Effector memory CD8-positive, alpha-beta T cell (primary cell): ENCODE results near the gene TRIM47.
"Not testable (repeated sequence)": the region's sequence is repeated elsewhere in the genome, so short reads cannot be mapped to it uniquely, and the experiment has no call there.

Source experiments
- ATAC-seq: fragments of 150-1000 bp; cut with Tn5 transposase; replicated peaks from 2 replicates; pipeline ENCODE4 v1.10.0; 2021; ENCODE audit warnings: mild to moderate bottlenecking, moderate library complexity
- DNase-seq, 3 experiments: peaks; one replicate each; pipeline ENCODE4 v3.0.0; 2021
- H3K27ac Mint-ChIP-seq, 2 donors: one replicate each; pipeline ENCODE4 v1.8.0; 2022; ENCODE audit warnings: mild to moderate bottlenecking in 2 of 2, mixed read lengths in 2 of 2, moderate library complexity in 2 of 2
- H3K27me3 Mint-ChIP-seq, 2 donors: one replicate each; pipeline ENCODE4 v1.8.0; 2022; ENCODE audit warnings: mixed read lengths in 2 of 2
- H3K36me3 Mint-ChIP-seq: one replicate; pipeline ENCODE4 v1.8.0; 2022; ENCODE audit warnings: mild to moderate bottlenecking, moderate library complexity, mixed read lengths; ENCODE audit not compliant: insufficient read depth
- H3K4me1 Mint-ChIP-seq, 2 donors: one replicate each; pipeline ENCODE4 v1.8.0; 2022; ENCODE audit warnings: low read depth in 2 of 2, mixed read lengths in 2 of 2
- H3K4me3 Mint-ChIP-seq, 2 donors: one replicate each; pipeline ENCODE4 v1.8.0; 2022; ENCODE audit warnings: mild to moderate bottlenecking in 2 of 2, mixed read lengths in 2 of 2, moderate library complexity in 2 of 2
- H3K9me3 Mint-ChIP-seq, 2 donors: one replicate each; pipeline ENCODE4 v1.8.0; 2022; ENCODE audit warnings: mixed read lengths in 2 of 2

The TRIM47 gene

DNA sequence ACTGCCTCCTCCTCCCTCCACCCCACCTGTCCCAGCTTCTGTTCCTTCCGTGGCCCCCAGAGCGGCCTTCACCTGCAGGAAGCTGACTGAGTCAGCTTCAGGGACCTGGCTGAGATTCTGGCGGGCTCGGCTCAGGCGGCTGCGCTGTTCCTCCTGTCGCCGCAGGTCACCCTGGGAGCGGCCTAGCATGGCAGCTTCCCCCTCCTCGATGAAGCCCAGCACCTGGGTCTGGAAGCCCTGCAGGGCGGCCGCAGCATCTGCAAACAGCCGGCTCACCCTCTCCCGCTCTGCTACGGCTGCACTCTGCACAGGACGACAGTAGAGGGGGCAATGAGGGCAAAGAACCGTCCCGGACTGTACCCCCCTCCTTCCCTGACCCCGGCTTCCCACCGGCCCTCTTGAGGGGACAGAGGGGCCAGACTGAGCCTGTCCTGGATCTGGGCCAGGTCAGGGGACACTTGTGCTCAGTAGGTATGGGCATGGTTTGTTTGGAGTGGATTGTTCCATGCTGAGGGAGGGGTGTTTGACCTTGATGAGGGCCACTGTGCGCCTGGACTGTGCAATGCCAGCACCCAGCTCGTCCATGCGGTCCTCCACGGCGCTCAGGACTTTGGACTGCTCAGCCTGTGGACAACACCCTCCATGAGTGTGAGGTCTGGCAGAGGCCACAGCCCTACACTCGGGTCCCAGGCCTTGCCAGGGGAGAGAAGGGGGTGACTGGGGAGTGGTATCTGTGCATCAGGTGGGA lies 2.0 kb downstream of the TRIM47 start:
- Mint-ChIP-seq H3K27me3 (no peaks in the 10 kb centered on the region), H3K36me3 (peaks cover 2% of the 10 kb centered on the region), H3K27ac (peak overlapping the region; percentile 75 to 93), H3K4me3 (peak overlapping the region; percentile 87 to 92), H3K9me3 (no peaks in the 10 kb centered on the region), H3K4me1 (peaks cover 21 to 33% of the 10 kb centered on the region in 2 donors)
- peak; percentile 60 to 65 (median 65) for DNase-seq
- peak; percentile 71 for ATAC-seq

- DNase-seq (no peak), ATAC-seq (no peak)
- Mint-ChIP-seq H3K4me1 (peaks cover 21 to 33% of the 10 kb centered on the region in 2 donors), H3K9me3 (no peaks in the 10 kb centered on the region), H3K4me3 (peak overlapping the region; percentile 87 to 92), H3K27me3 (no peaks in the 10 kb centered on the region), H3K36me3 (peaks cover 2% of the 10 kb centered on the region), H3K27ac (peak overlapping the region; percentile 75 to 93)
These were observed 2.5 kb downstream of the TRIM47 start for GRCh38 chr17:75875940-75876189.

- peak overlapping the region; percentile 75 to 93 for H3K27ac Mint-ChIP-seq
- peak overlapping the region; percentile 87 to 92 for H3K4me3 Mint-ChIP-seq
- H3K27me3 Mint-ChIP-seq: no peaks in the 10 kb centered on the region
- ATAC-seq: no peak
- no peaks in the 10 kb centered on the region for H3K9me3 Mint-ChIP-seq
- H3K36me3 Mint-ChIP-seq: peaks cover 2% of the 10 kb centered on the region
- DNase-seq: no peak
- peaks cover 21 to 33% of the 10 kb centered on the region in 2 donors for H3K4me1 Mint-ChIP-seq
These were observed 3.0 kb downstream of the TRIM47 start for GRCh38 chr17:75875182-75875939.

DNA sequence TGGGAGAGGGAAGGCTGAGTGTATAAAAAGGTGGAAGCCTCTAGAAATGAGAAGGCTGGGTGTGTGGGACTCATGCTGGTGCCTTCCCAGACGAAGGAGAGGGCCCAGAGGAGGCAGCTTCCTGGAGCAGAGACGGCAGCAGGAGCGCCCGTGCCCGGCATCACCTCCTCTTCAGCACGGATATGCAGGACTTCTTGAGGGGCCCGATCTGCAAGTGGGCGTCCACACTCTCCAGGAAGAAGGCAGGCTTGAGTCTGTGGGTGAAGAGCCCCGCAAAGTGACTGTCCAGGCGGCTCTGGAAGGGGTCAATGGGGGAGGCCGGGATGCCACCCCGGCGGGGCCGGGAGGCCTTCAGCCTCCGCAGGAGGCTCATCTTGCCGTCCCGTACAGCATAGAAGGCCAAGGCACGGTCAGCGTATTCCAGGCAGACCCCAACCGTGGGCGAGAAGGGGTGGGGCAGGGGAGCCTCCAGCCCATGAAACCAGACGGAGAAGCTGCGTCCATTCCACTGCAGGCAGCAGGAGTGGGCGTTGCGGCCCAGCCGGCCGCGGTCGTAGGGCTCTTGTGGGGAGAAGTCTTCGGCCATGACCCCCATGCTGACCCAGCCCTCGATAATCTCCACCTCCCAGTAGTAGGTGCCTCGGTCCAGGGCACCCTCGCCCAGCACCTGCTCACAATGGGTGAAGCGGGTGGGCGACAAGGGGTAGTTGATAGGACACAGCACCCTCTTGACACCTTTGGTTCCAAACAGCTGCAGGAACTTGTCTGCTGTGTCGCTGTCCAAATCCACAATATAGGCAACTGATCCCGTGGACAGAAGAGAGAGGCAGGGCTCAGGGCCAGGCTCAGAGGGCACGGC lies 3.8 kb downstream of the TRIM47 start:
- H3K4me3 Mint-ChIP-seq: peak overlapping the region; percentile 12 to 37
- peak overlapping the region in 1 of 2 donors; percentile 93 for H3K27ac Mint-ChIP-seq
- ATAC-seq (no peak), DNase-seq (no peak)
- no peaks in the 10 kb centered on the region for H3K27me3 Mint-ChIP-seq
- H3K4me1 Mint-ChIP-seq: peaks cover 21 to 33% of the 10 kb centered on the region in 2 donors
- no peaks in the 10 kb centered on the region for H3K9me3 Mint-ChIP-seq
- peaks cover 2% of the 10 kb centered on the region for H3K36me3 Mint-ChIP-seq

DNA sequence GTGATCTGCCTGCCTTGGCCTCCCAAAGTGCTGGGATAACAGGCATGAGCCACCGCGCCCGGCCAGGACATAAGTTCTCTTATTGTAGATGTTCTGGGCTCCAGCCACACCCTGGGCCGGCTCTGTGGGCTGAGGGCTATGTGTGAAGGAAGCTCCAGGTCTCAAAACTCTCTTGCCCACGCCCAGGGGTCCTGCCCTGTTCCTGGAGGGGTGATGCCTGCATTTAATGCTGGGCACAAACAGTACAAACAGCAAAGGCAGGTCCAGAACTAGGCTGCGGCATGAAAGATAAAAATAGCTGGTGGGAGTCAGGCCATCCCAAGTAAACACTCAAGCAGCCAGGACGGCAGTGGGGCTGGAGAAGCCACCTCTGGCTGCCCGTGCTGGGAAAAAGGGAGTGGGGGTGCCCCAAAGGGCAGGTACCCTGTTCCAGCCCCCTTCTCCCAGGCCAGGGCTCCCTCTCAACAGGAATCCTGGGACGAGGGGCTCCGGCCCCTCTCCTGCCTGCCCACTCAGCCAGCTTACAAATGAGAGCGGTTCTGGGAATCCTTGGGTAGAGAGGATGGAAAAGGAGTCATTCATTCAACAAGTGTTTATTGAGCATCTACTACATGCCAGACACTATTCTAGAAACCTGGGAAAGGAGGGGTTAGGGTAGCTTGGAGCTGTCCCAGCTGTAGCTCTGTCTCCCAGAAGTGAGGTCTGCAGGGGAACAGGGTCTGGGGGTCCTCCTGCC lies 4.6 kb downstream of the TRIM47 start:
- ATAC-seq (no peak), DNase-seq (no peak)
- no peak overlapping the region for H3K27ac Mint-ChIP-seq
- no peaks in the 10 kb centered on the region for H3K27me3 Mint-ChIP-seq
- peaks cover 21 to 33% of the 10 kb centered on the region in 2 donors for H3K4me1 Mint-ChIP-seq
- no peaks in the 10 kb centered on the region for H3K9me3 Mint-ChIP-seq
- peaks cover 2% of the 10 kb centered on the region for H3K36me3 Mint-ChIP-seq
- peak overlapping the region; percentile 12 to 37 for H3K4me3 Mint-ChIP-seq

GRCh38 chr17:75872434-75873351 lies 5.7 kb downstream of the TRIM47 start:
- Mint-ChIP-seq H3K36me3 (peaks cover 2% of the 10 kb centered on the region), H3K4me3 (peak overlapping the region; percentile 20 to 52), H3K27me3 (no peaks in the 10 kb centered on the region), H3K27ac (peak overlapping the region; percentile 68 to 86), H3K9me3 (no peaks in the 10 kb centered on the region), H3K4me1 (peaks cover 19 to 32% of the 10 kb centered on the region in 2 donors)
- ATAC-seq (peak; percentile 56), DNase-seq (peak; percentile 45 to 56 (median 46))

- H3K4me1 Mint-ChIP-seq: peaks cover 3 to 13% of the 10 kb centered on the region in 2 donors
- DNase-seq, H3K9me3 Mint-ChIP-seq, H3K36me3 Mint-ChIP-seq, H3K4me3 Mint-ChIP-seq, ATAC-seq, H3K27me3 Mint-ChIP-seq, H3K27ac Mint-ChIP-seq: not testable (repeated sequence)
These were observed 8.2 kb downstream of the TRIM47 start for GRCh38 chr17:75870228-75870627.

- no peak overlapping the region for H3K4me3 Mint-ChIP-seq
- peaks cover 11 to 20% of the 10 kb centered on the region in 2 donors for H3K4me1 Mint-ChIP-seq
- DNase-seq (no peak), ATAC-seq (no peak)
- no peak overlapping the region for H3K27ac Mint-ChIP-seq
- H3K9me3 Mint-ChIP-seq: no peaks in the 10 kb centered on the region
- no peaks in the 10 kb centered on the region for H3K27me3 Mint-ChIP-seq
- peaks cover 5% of the 10 kb centered on the region for H3K36me3 Mint-ChIP-seq
These were observed 8.9 kb downstream of the TRIM47 start for GRCh38 chr17:75869282-75870141.

DNA sequence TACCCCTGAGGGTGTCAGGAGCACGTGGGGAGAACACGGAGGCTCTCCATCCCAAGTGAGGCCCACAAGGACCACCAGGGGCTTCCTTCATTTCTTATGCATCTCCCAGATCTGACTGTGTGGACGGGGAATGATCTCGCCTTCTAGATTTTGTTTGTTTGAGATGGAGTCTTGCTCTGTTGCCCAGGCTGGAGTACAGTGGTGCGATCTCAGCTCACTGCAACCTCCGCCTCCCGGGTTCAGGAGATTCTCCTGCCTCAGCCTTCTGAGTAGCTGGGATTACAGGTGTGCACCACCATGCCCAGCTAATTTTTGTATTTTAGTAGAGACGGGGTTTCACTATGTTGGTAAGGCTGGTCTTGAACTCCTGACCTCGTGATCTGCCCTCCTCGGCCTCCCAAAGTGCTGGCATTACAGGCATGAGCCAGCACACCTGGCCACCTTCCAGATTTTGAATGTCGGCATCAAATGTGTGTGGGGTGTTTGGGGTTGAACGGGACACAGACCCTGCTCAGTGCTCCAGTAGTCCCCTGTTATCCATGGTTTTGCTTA lies 9.6 kb downstream of the TRIM47 start:
- not testable (repeated sequence) for DNase-seq, H3K4me3 Mint-ChIP-seq, ATAC-seq, H3K9me3 Mint-ChIP-seq, H3K27ac Mint-ChIP-seq, H3K27me3 Mint-ChIP-seq
- peaks cover 18 to 27% of the 10 kb centered on the region in 2 donors for H3K4me1 Mint-ChIP-seq
- peaks cover 11% of the 10 kb centered on the region for H3K36me3 Mint-ChIP-seq

DNA sequence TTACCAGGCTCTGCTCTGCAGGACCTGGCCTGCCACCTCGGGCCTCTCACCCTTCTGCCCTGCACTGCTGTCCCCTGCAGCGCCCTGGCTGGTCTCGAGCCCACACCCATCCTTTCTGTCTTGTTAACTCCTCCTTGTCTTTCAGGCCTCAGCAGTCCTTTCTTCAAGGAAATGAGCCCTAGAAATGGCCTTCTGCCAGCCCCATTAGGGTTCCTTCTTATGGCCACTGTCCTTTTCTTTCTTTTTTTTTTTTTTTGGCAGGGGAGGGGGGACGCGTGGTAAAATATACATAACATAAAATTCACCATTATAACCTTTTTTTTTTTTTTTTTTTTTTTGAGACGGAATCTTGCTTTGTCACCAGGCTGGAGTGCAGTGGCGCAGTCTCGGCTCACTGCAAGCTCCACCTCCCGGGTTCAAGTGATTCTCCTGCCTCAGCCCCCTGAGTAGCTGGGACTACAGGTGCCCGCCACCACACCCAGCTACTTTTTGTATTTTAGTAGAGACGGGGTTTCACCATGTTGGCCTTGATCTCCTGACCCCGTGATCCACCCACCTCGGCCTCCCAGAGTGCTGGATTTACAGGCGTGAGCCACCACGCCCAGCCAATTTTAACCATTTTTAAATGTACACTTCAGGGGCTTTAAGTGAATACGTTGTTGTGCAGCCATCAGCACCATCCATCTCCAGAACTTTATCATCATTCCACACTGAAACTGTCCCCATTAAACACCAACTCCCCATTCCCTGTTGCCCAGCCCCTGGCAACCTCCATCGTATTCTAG lies 12.8 kb downstream of the TRIM47 start:
- Mint-ChIP-seq H3K4me3 (peak overlapping the region; percentile 67 to 75), H3K27ac (peak overlapping the region; percentile 90 to 97), H3K4me1 (peaks cover 18 to 19% of the 10 kb centered on the region in 2 donors), H3K36me3 (peaks cover 16% of the 10 kb centered on the region)
- not testable (repeated sequence) for ATAC-seq, H3K9me3 Mint-ChIP-seq, DNase-seq, H3K27me3 Mint-ChIP-seq

DNA sequence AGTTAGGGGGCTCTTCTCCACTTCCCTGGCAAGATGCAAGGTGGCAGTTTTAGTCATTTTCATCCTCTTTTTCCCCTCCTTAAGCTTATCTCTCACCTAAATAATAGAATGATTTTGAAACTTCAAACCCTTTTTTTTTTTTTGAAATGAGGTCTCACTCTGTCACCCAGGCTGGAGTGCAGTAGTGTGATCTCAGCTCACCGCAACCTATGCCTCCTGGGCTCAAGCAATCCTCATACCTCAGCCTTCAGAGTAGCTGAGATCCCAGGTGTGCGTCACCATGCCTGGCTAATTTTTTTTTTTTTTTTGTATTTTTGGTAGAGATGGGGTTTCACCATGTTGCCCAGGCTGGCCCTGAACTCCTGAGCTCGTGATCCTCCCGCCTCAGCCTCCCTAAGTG lies 13.5 kb downstream of the TRIM47 start:
- Mint-ChIP-seq H3K36me3 (peaks cover 16% of the 10 kb centered on the region), H3K4me3 (peak overlapping the region; percentile 67 to 75), H3K27ac (peak overlapping the region; percentile 90 to 97), H3K4me1 (peaks cover 18 to 19% of the 10 kb centered on the region in 2 donors)
- not testable (repeated sequence) for H3K27me3 Mint-ChIP-seq, H3K9me3 Mint-ChIP-seq
- DNase-seq: peak in 2 of 3 experiments; percentile 38 to 41
- peak; percentile 81 for ATAC-seq
